ENCODE results near the gene LINGO1.

LINGO1 gene

DNA sequence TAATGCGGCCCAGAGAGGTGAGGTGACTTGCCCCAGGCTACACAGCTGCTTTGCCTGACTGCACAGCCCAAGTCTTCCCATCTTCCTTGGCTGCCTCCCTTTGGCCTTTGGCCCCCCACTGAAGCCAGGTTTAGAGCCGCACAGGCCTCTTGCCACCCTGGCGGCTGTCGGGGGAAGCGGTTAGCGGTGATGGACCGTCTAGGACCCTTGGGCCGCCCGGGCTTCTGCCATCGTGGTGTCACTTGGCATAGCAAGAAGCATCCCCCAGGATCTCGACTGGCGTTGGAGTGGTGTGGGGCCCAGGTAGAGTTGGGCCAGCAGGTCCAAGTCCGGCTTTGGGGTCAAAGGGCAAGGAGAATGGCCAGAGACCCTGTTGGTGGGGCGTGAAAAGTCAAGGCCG lies 61.0 kb downstream of the LINGO1 start:
- DNase-seq (ENCODE audit: low spot score): no peak

GRCh38 chr15:77571181-77571580 lies 61.5 kb downstream of the LINGO1 start:
- DNase-seq (ENCODE audit: low spot score): no peak

- DNase-seq (ENCODE audit: low spot score): no peak
These were observed 63.0 kb downstream of the LINGO1 start for GRCh38 chr15:77569729-77570125.

DNA sequence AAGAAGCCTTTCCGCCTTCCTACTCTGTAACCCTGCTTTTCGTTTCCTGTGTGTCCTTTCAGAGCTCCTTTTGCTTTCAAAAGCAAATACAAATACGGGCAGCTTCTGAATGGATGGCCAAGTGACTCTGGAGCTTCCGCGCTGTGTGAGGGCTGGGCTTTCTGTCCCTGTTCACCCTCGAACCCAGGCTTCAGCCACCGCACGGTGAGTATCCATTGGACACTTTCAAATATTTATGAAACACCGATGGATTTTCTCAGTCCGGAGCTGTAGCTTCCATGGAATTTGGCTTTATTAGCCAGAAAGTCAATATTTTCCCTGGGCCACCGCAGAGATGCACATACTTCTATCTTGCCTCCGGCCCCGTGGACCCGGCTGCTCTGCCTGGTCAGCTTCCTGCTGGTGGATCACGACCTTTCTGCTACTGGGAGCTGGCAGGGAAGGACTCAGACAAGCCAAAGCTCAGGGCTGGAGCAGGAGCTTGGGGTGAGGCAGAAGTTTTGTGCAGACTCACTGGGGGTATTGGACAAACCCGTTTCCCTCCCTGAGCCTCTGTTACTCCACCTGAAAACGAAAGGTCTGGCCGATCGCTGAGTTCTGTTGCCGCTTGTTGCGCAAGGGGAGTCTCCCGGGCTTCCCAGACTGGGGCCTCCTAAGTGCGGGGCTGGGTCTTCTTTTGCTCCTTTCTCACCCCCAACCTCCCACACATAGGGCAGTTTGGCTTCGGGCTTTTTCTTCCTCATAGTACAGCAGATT lies 63.6 kb downstream of the LINGO1 start:
- DNase-seq (ENCODE audit: low spot score): no peak

- no peak for DNase-seq (ENCODE audit: low spot score)
These were observed 64.4 kb downstream of the LINGO1 start for GRCh38 chr15:77568014-77568972.

- DNase-seq (ENCODE audit: low spot score): no peak
These were observed 65.5 kb downstream of the LINGO1 start for GRCh38 chr15:77567202-77567601.

GRCh38 chr15:77566092-77566491 lies 66.6 kb downstream of the LINGO1 start:
- DNase-seq (ENCODE audit: low spot score): no peak

- DNase-seq (ENCODE audit: low spot score): no peak
These were observed 67.3 kb downstream of the LINGO1 start for GRCh38 chr15:77565378-77565915.

DNA sequence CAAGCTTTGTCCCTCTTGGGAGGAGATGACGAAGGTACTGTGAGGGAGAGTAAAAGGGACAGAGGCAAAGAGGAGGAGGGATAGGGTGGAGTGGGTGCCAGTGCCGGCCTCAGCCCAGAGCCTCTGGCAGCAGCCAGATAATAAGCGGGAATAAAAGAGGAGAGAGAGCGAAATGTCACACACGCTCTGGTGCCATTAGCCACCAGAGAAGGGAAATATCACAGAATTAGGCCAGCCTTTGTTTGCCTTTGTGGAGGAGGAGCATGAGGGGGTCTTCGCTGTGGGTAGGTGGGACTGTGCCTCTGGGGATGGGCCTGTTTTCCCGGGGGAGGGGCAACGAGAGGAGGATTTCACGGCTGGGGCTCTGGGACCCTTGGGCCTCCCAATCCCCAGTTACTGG lies 67.8 kb downstream of the LINGO1 start:
- no peak for DNase-seq (ENCODE audit: low spot score)

GRCh38 chr15:77564341-77564740 lies 68.4 kb downstream of the LINGO1 start:
- DNase-seq (ENCODE audit: low spot score): no peak

GRCh38 chr15:77563623-77564156 lies 69.0 kb downstream of the LINGO1 start:
- no peak for DNase-seq (ENCODE audit: low spot score)

Data from RKO (cell line).